ENCODE measurements around the gene CARS2.

GRCh38 chr13:110696776-110697175 is 9.1 kb downstream of the CARS2 start:
- TF ChIP-seq CTCF (IDR thresholded peaks at IDR 0.05) (no peak), ZFX (IDR thresholded peaks at IDR 0.05; ENCODE audit: borderline replicate concordance) (no peak)

Measured in 22Rv1 (cell line).